ENCODE results near the gene NFATC1.

Gene NFATC1

DNA sequence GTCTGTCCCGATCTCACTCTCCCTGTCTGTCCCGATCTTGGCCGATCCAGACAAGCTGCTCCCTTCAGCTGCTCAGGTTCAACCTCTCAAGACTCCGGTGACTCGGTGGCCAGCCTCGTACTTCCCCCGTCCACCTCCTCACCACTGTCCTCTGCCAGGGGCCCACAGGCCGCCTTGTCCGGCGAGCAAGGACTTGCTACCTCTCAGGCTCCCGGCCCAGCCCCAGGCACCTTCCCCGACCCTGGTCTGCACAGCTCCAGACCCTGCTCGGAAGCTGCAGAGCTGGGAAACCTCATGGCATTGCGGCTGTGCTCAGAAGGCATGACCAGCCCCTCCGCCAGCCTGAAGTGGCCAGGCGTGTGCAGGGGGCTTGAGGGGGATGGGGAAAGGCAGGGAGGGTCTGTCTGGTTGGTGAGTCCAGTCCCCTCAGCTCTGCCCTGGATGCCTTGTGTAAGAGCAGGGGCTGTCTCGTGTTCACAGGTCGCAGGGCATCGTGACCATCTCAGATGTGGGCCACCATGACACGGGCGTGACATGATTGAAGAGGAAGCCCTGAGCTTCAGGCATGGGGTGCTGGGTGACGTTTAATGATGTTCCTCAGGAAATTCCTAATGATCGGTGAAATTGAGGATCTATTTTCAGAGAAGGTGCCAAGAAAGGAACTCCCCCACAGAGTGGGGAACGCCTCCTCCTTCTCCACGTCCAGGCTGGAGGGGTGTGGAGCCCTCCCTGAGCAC lies 162.6 kb downstream of the NFATC1 start:
- Histone ChIP-seq H3K4me1 (ENCODE audit: control insufficient read depth, insufficient read depth, low read length) (no peaks in the 10 kb centered on the region), H3K4me3 (ENCODE audit: low read depth, low read length) (no peak overlapping the region), H3K9ac (ENCODE audit: low read depth, low read length) (no peak overlapping the region), H3K9me3 (ENCODE audit: control insufficient read depth, insufficient read depth, low read length) (no peaks in the 10 kb centered on the region), H3K36me3 (ENCODE audit: control insufficient read depth, insufficient read depth, low read length) (no peaks in the 10 kb centered on the region), H3K27me3 (ENCODE audit: control insufficient read depth, insufficient read depth, low read length) (no peaks in the 10 kb centered on the region)

DNA sequence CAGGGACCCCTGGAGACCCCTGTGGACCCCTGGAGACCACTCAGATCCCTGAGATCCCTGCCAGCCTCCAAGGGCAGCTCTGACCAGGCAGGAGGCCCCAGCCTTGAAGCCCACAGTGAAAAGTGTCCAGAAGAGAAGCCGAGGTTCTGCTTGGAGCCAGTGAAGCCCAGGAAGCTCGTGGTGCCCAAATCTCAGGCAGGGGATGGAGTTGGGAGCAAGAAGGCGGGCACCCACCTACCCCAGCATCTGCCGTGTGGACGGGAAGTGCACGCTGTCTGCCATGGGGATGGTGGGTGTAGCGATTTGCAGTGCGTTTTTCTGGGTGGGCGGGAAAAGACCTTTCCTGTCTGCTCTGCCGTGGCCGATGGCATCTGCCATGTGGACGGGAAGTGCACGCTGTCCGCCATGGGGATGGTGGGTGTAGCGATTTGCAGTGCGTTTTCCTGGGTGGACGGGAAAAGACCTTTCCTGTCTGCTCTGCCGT lies 163.2 kb downstream of the NFATC1 start:
- H3K4me1 ChIP-seq (ENCODE audit: control insufficient read depth, insufficient read depth, low read length) = no peaks in the 10 kb centered on the region
- H3K27me3 ChIP-seq (ENCODE audit: control insufficient read depth, insufficient read depth, low read length) = no peaks in the 10 kb centered on the region
- no peaks in the 10 kb centered on the region for H3K36me3 ChIP-seq (ENCODE audit: control insufficient read depth, insufficient read depth, low read length)
- no peak overlapping the region for H3K4me3 ChIP-seq (ENCODE audit: low read depth, low read length)
- H3K9me3 ChIP-seq (ENCODE audit: control insufficient read depth, insufficient read depth, low read length) = no peaks in the 10 kb centered on the region
- H3K9ac ChIP-seq (ENCODE audit: low read depth, low read length) = no peak overlapping the region

DNA sequence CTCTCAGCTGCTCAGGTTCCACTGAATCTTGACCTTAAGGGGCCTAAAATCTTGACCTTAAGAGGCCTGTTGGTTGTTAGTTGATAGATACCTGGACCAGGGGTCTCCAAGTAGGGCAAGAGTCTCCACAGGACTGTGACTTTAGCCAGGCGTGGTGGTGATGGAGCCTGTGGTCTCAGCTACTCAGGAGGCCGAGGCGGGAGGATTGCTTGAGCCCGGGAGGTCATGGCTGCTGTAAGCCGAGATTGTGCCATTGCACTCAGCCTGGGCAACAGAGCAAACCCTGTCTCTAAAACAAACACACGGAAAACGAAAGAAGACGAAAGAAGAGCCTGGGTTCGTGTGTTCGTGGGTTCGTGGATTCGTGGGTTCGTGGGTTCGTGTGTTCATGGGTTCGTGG lies 163.7 kb downstream of the NFATC1 start:
- H3K4me1 ChIP-seq (ENCODE audit: control insufficient read depth, insufficient read depth, low read length) = no peaks in the 10 kb centered on the region
- H3K9ac ChIP-seq (ENCODE audit: low read depth, low read length) = no peak overlapping the region
- no peak overlapping the region for H3K4me3 ChIP-seq (ENCODE audit: low read depth, low read length)
- no peaks in the 10 kb centered on the region for H3K27me3 ChIP-seq (ENCODE audit: control insufficient read depth, insufficient read depth, low read length)
- no peaks in the 10 kb centered on the region for H3K9me3 ChIP-seq (ENCODE audit: control insufficient read depth, insufficient read depth, low read length)
- no peaks in the 10 kb centered on the region for H3K36me3 ChIP-seq (ENCODE audit: control insufficient read depth, insufficient read depth, low read length)

DNA sequence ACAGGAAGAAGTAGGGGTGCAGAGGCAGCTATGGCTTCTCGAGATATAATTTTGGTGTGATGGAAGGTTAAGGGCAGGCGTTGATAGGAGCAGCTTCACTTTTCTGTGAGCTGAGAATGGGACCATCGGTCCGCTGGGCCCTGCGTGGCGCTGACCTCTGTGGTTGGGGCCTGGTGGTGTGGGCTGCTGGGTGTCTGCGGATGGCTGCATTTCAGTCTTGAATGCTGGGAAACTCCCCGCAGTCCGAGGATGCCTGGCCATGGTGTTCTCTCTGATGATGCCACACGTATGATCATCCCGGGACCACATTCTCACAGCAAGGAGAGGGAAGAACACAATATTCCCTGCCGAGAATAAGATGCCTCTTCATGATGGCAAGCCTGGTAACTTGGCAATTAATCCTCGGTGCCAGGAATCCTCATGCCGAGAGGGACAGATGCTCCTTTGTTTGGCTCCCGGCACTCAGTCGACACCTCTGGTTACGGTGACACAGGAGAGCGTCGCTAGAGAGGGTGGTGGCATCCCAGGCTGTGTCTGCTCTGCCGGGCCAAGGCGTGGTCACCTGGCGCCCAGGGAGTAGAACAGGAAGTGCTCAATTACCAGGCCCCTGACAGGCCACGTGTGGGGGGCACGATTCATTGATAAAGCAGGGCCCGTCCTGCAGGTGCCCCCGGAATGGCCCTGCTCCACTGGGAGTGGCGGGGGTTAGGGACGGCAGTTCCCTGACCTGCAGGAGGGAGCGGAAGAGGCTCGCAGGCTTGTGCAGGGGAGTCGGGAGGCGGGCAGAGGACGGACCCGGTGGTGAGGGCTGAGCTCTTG lies 164.5 kb downstream of the NFATC1 start:
- Histone ChIP-seq H3K27me3 (ENCODE audit: control insufficient read depth, insufficient read depth, low read length) (no peaks in the 10 kb centered on the region), H3K4me1 (ENCODE audit: control insufficient read depth, insufficient read depth, low read length) (no peaks in the 10 kb centered on the region), H3K4me3 (ENCODE audit: low read depth, low read length) (no peak overlapping the region), H3K9me3 (ENCODE audit: control insufficient read depth, insufficient read depth, low read length) (no peaks in the 10 kb centered on the region), H3K36me3 (ENCODE audit: control insufficient read depth, insufficient read depth, low read length) (no peaks in the 10 kb centered on the region), H3K9ac (ENCODE audit: low read depth, low read length) (no peak overlapping the region)

DNA sequence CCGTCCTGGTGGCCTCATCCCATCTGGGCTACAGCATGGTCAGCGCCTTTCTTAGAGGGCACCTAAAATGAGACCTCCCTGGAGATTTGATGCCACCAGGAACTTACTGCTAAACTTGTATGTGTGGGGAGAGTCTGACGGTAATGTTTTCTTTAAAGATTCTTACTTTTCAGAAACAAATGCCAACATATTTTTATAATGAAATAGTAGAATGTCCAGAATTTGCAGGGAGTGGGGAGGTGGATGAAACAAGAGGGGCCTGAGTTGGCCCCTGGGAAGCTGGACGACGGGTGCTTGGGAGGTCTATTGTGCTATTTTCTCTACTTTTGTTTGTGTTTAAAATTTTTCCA lies 165.1 kb downstream of the NFATC1 start:
- H3K9me3 ChIP-seq (ENCODE audit: control insufficient read depth, insufficient read depth, low read length) = no peaks in the 10 kb centered on the region
- H3K4me1 ChIP-seq (ENCODE audit: control insufficient read depth, insufficient read depth, low read length) = no peaks in the 10 kb centered on the region
- no peak overlapping the region for H3K4me3 ChIP-seq (ENCODE audit: low read depth, low read length)
- no peaks in the 10 kb centered on the region for H3K36me3 ChIP-seq (ENCODE audit: control insufficient read depth, insufficient read depth, low read length)
- no peak overlapping the region for H3K9ac ChIP-seq (ENCODE audit: low read depth, low read length)
- no peaks in the 10 kb centered on the region for H3K27me3 ChIP-seq (ENCODE audit: control insufficient read depth, insufficient read depth, low read length)

DNA sequence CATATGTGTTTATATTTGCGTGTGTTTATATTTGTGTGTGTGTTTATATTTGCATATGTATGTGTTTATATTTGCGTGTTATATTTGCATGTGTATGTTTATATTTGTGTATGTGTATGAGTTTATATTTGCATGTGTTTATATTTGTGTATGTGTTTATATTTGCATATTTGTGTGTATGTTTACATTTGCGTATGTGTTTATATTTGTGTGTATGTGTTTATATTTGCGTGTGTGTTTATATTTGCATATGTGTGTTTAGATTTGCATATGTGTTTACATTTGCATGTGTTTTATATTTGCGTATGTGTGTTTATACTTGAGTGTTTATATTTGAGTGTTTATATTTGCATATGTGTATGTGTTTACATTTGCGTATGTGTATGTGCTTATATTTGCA lies 168.2 kb downstream of the NFATC1 start:
- Histone ChIP-seq H3K27me3 (ENCODE audit: control insufficient read depth, insufficient read depth, low read length) (no peaks in the 10 kb centered on the region), H3K9me3 (ENCODE audit: control insufficient read depth, insufficient read depth, low read length) (no peaks in the 10 kb centered on the region), H3K4me3 (ENCODE audit: low read depth, low read length) (no peak overlapping the region), H3K36me3 (ENCODE audit: control insufficient read depth, insufficient read depth, low read length) (no peaks in the 10 kb centered on the region), H3K9ac (ENCODE audit: low read depth, low read length) (no peak overlapping the region), H3K4me1 (ENCODE audit: control insufficient read depth, insufficient read depth, low read length) (no peaks in the 10 kb centered on the region)

DNA sequence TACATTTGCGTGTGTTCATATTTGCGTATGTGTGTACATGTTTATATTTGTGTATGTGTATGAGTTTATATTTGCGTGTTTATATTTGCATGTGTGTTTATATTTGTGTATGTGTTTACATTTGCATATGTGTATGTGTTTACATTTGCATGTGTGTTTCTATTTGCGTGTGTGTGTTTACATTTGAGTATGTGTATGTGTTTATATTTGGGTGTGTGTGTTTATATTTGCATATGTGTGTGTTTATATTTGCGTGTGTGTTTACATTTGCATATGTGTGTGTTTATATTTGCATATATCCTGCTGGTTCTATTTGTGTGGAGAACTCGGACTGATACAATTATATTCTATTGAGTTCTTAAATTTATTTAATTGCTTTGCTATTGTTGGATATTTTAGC lies 168.7 kb downstream of the NFATC1 start:
- Histone ChIP-seq H3K27me3 (ENCODE audit: control insufficient read depth, insufficient read depth, low read length) (no peaks in the 10 kb centered on the region), H3K9ac (ENCODE audit: low read depth, low read length) (no peak overlapping the region), H3K36me3 (ENCODE audit: control insufficient read depth, insufficient read depth, low read length) (no peaks in the 10 kb centered on the region), H3K4me1 (ENCODE audit: control insufficient read depth, insufficient read depth, low read length) (no peaks in the 10 kb centered on the region), H3K9me3 (ENCODE audit: control insufficient read depth, insufficient read depth, low read length) (no peaks in the 10 kb centered on the region), H3K4me3 (ENCODE audit: low read depth, low read length) (no peak overlapping the region)

DNA sequence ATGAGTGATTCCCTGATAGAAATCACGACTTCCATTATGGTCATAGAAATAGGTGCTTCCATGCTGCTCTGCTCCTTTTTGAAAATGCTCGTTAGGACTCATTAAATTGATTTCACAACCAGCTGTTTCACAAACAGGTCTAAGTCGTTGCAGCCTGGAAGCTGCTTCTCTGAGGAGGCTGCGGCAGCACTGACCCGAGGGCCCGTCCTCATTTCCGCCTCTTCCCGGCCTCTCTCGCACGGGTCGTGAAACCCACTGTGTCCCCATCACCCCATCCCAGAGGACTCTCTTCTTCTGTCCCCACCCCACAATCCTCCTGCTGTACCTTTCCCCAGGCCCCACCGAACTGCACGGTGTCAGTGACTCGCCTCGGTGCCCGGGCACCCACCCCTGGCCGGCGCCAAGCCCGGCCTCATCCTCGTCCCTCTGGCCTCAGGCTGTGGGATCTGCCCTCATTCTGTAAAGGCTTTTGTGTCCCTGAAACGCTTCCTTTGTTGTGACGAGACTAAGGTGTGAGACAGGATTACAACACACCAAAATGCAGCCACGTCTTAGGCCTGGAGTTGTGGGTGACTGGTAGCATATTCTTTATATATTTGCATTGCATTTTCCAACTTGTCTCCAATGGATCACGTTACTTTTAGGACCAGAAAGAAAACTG lies 171.2 kb downstream of the NFATC1 start:
- Histone ChIP-seq H3K4me1 (ENCODE audit: control insufficient read depth, insufficient read depth, low read length) (no peaks in the 10 kb centered on the region), H3K4me3 (ENCODE audit: low read depth, low read length) (no peak overlapping the region), H3K9me3 (ENCODE audit: control insufficient read depth, insufficient read depth, low read length) (no peaks in the 10 kb centered on the region), H3K27me3 (ENCODE audit: control insufficient read depth, insufficient read depth, low read length) (no peaks in the 10 kb centered on the region), H3K9ac (ENCODE audit: low read depth, low read length) (no peak overlapping the region), H3K36me3 (ENCODE audit: control insufficient read depth, insufficient read depth, low read length) (no peaks in the 10 kb centered on the region)

DNA sequence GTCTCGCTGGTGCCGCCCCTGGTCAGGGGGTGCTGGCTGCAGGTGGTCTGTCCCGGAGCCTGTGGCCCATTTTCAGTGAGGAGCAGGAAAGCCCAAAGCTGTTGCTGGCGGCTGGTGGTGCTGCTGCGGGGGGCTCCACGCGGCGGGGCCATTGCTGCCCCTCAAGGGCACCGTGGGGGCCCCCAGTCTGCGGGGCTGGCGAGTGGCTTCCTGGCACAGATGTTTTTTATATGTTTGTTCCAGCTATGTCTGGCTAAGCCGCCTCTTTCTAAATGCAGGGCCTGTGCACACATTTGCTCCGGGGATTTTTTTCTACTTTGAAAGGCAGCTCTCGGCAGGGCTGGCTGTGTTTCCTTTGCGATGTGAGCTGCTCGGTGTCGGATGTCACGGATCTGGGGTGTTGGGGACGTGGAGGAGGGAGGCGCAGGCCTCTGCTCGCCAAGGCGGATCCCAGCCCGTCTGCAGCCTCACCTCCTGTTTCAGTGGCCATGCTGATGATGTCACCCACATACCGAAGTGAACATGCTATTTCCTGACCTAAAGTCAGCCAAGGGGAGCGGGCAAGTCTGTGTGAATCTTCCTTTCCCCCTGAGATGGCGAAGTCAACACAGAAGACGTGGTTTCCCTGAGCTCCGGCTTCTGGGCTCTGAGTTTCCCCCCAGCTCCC lies 171.9 kb downstream of the NFATC1 start:
- H3K27me3 ChIP-seq (ENCODE audit: control insufficient read depth, insufficient read depth, low read length) = no peaks in the 10 kb centered on the region
- H3K9ac ChIP-seq (ENCODE audit: low read depth, low read length) = no peak overlapping the region
- H3K4me3 ChIP-seq (ENCODE audit: low read depth, low read length) = no peak overlapping the region
- peaks cover 2% of the 10 kb centered on the region for H3K9me3 ChIP-seq (ENCODE audit: control insufficient read depth, insufficient read depth, low read length)
- no peaks in the 10 kb centered on the region for H3K36me3 ChIP-seq (ENCODE audit: control insufficient read depth, insufficient read depth, low read length)
- H3K4me1 ChIP-seq (ENCODE audit: control insufficient read depth, insufficient read depth, low read length) = no peaks in the 10 kb centered on the region

DNA sequence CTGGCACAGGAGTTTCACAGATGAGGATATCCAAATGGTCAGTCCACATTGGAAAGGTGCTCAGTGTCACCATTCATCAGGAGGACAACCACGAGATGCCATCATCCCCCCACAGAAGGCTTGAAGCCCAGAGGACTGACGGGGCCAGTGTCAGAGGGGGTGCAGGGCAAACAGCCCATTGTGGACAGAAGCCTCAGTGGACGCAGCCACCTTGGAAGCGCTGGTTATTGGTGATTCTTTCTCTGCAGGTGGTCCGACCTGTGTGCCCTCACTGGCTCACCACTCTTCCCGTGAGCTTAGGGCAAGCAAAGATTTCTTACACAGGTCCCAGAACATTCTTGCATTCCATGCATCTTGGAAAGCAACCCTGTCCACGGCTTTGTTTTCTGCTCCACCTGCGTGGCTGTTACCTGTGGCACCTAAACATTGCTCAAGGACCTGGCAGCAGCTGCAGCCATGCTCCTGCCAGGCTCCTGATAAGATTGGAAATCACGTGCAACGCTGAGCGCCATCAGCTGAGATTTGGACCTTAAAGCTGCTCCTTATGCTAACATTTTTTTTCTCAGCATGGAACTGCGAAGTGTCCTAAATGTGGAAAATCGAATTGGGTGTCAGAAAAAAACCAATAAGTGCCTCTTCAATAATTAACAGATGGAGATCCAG lies 172.9 kb downstream of the NFATC1 start:
- H3K4me3 ChIP-seq (ENCODE audit: low read depth, low read length) = no peak overlapping the region
- H3K36me3 ChIP-seq (ENCODE audit: control insufficient read depth, insufficient read depth, low read length) = no peaks in the 10 kb centered on the region
- H3K9ac ChIP-seq (ENCODE audit: low read depth, low read length) = no peak overlapping the region
- no peaks in the 10 kb centered on the region for H3K4me1 ChIP-seq (ENCODE audit: control insufficient read depth, insufficient read depth, low read length)
- peaks cover 5% of the 10 kb centered on the region for H3K9me3 ChIP-seq (ENCODE audit: control insufficient read depth, insufficient read depth, low read length)
- no peaks in the 10 kb centered on the region for H3K27me3 ChIP-seq (ENCODE audit: control insufficient read depth, insufficient read depth, low read length)

DNA sequence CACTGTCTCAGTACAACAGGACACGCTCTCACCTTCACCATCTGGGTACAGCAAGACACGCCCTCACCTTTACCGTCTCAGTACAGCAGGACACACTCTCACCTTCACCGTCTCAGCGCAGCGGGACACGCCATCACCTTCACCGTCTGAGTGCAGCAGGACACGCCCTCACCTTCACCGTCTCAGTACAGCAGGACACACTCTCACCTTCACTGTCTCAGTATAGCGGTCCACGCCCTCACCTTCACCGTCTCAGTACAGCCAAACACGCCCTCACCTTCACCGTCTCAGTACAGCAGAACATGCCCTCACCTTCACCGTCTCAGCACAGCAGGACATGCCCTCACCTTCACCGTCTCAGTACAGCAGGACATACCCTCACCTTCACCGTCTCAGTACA lies 174.0 kb downstream of the NFATC1 start:
- no peak overlapping the region for H3K4me3 ChIP-seq (ENCODE audit: low read depth, low read length)
- H3K9me3 ChIP-seq (ENCODE audit: control insufficient read depth, insufficient read depth, low read length) = peaks cover 5% of the 10 kb centered on the region
- no peaks in the 10 kb centered on the region for H3K36me3 ChIP-seq (ENCODE audit: control insufficient read depth, insufficient read depth, low read length)
- no peaks in the 10 kb centered on the region for H3K4me1 ChIP-seq (ENCODE audit: control insufficient read depth, insufficient read depth, low read length)
- no peak overlapping the region for H3K9ac ChIP-seq (ENCODE audit: low read depth, low read length)
- no peaks in the 10 kb centered on the region for H3K27me3 ChIP-seq (ENCODE audit: control insufficient read depth, insufficient read depth, low read length)

Measured in iPS-15b (cell line).